NCI-H2171 treated with DMSO at 0.1 percent for 48 hours (cell line): ENCODE measurements around the gene ARFGEF3.

Source experiments
- DNase-seq: peaks from one replicate; lab custom pipeline; 2025; lab: John Stamatoyannopoulos, UW

ARFGEF3 gene

GRCh38 chr6:138242987-138243592 is 81.4 kb downstream of the ARFGEF3 start:
- DNase-seq, result peak; percentile 93

DNA sequence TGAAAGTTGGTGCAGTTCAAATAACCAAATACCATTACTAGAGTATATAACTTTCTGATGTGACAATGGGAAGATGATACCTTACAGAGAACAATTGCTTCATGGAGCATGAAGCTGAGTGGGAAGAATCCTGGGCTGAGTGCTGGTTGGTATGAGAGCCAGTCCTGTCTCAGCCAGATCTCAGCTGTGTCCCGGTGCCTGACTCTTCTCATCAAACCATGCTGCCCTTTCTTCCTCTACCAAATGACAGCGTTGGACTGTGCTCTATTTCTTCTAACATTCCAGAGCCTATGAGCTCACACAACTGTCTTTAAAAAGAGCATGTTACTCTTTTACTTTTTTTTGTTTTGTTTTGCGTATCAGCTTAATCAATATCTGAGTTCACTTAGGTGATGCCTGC is 84.0 kb downstream of the ARFGEF3 start:
- peak; percentile 18 for DNase-seq

- no peak for DNase-seq
These were observed 85.1 kb downstream of the ARFGEF3 start for GRCh38 chr6:138246650-138247440.

DNA sequence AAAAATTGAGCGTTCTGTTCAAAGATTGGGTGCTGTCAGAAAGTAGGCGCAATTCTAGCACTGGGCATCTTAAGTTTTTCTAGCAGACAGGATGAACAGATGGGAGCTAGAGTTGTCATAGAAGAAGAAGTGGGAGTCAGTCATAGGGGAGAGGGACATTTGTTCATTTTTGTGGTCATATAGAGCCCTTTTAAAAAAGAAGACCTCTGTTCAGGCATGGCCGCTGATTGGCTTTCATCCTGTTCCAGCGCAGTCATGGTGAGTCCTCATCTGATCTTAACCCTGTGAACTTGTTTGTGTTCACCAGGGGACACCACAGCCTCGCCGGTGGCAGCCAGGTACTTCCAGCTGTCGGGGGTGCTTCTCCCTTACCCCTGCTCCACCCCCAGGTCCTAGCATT is 86.3 kb downstream of the ARFGEF3 start:
- DNase-seq, result no peak

GRCh38 chr6:138248878-138249277 is 87.1 kb downstream of the ARFGEF3 start:
- no peak for DNase-seq

DNA sequence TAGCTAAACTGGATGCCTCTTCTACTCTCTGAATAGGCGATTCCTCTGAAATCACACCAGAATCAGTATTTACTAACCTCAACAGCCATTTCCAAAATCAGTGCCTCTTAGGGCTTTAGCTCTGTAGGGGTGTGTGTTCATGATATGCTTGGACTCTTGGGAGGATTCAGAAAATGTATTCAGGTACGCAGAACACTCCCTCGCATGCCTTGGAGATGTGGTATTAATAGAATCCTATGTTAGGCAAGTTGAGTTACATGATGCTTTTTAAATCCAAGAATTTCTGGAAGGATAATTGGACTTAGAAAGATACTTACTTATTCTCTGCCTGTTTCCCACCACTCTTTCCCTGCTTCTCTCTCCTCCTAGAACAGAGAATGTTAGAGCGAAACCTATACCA is 88.3 kb downstream of the ARFGEF3 start:
- DNase-seq, result no peak

- DNase-seq, result peak; percentile 17
These were observed 88.9 kb downstream of the ARFGEF3 start for GRCh38 chr6:138250513-138251247.

GRCh38 chr6:138253731-138254130 is 92.0 kb downstream of the ARFGEF3 start:
- no peak for DNase-seq

- DNase-seq, result no peak
These were observed 93.7 kb downstream of the ARFGEF3 start for GRCh38 chr6:138255443-138255842.

- DNase-seq, result no peak
These were observed 95.9 kb downstream of the ARFGEF3 start for GRCh38 chr6:138257638-138258040.

GRCh38 chr6:138258197-138258596 is 96.5 kb downstream of the ARFGEF3 start:
- no peak for DNase-seq

- no peak for DNase-seq
These were observed 97.3 kb downstream of the ARFGEF3 start for GRCh38 chr6:138258991-138259390.

GRCh38 chr6:138261116-138261780 is 99.5 kb downstream of the ARFGEF3 start:
- no peak for DNase-seq

- DNase-seq, result no peak
These were observed 102.2 kb downstream of the ARFGEF3 start for GRCh38 chr6:138263963-138264362.

DNA sequence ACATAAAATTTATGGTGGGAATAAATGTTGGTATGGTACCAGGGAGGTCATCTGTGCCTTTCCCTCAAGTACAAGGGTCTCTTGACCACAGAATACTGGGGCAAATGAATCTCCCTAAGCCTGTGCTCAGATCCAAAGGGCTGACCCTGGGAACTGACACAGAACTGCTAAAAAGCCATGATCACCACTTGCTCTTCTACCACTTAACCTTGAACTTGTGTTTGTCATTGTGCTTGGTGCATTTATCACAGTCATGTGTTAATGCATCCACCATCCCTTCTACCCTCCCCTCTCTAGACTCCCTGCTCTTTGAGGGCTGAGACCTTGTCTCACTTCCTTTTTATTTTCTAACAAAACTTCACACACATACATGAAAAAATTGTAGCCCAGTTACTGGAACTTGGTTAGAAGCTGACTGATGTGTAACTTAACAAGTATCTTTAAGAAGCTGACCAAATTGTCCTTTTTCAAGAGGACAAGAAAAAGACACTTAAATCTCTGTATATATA is 102.7 kb downstream of the ARFGEF3 start:
- DNase-seq, result no peak

DNA sequence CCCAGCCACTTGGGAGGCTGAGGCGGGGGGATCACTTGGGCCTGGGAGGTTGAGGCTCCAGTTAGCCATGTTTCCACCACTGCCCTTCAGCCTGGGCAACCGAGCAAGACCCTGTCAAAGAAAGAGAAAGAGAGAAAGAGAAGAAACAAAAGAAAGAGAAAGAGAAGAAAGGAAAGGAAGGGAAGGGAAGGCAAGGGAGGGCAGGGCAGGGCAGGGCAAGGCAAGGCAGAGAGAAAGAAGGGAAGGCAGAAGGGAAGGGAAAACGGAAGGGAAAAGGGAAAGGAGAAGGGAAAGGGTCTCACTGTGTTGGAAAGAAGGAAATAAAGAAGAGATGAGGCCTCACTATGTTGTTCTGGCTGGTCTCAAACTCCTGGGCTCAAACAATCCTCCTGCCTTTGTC is 104.4 kb downstream of the ARFGEF3 start:
- no peak for DNase-seq

- no peak for DNase-seq
These were observed 106.5 kb downstream of the ARFGEF3 start for GRCh38 chr6:138267971-138268895.

GRCh38 chr6:138271451-138271850 is 109.7 kb downstream of the ARFGEF3 start:
- no peak for DNase-seq

- no peak for DNase-seq
These were observed 111.0 kb downstream of the ARFGEF3 start for GRCh38 chr6:138272533-138273315.

GRCh38 chr6:138275976-138276375 is 114.2 kb downstream of the ARFGEF3 start:
- no peak for DNase-seq
